OCI-LY3 (cell line): ENCODE data around the gene RNF168.

ENCODE experiments used
- CTCF ChIP-seq: fragments of 200-600, 300-600 bp; sonication (generic); IDR thresholded peaks from 2 replicates; pipeline ENCODE4 v1.5.1; 2014; ENCODE audit warnings: antibody characterized with exemption, low read length, low read depth
- EZH2phosphoT487 ChIP-seq: fragments of 200-600 bp; shearing (Covaris generic); IDR thresholded peaks from 2 replicates; pipeline ENCODE4 v1.6.1; 2018; ENCODE audit warnings: antibody characterized with exemption, mixed run types, low read depth

DNA sequence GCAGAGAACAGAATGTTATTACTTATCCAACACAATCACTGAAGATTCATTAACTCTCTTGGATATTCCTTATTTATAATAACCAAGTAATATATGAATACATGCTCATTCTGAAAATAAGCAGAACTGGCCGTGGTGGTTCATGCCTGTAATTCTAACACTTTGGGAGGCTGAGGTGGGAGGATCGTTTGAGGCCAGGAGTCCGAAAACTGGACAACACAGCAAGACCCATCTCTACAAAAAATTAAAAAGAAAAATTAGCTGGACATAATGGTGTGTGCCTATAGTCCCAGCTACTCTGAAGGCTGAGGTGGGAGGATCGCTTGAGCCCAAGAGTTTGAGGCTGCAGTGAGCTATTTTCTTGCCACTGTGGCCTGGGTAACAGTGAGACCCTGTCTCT lies 25.9 kb downstream of the RNF168 start:
- no peak for TF ChIP-seq CTCF
- no peak for TF ChIP-seq EZH2phosphoT487
